ELF-1 (cell line): Measurements from ENCODE around the gene CYP2W1.
A peak's percentile ranks its signal among the peaks of the same experiment; 100 is the strongest.

Experiments
- DNase-seq: peaks from one replicate; pipeline ENCODE4 v3.0.0-alpha.2; 2016; ENCODE audit warnings: low read depth, low spot score

CYP2W1 gene

GRCh38 chr7:982511-983003 lies 424 bp upstream of the CYP2W1 start:
- no peak for DNase-seq

GRCh38 chr7:983616-984071 lies 663 bp downstream of the CYP2W1 start:
- DNase-seq: no peak

GRCh38 chr7:984361-985126 lies 1.6 kb downstream of the CYP2W1 start:
- DNase-seq: no peak

- DNase-seq: no peak
Measured at GRCh38 chr7:985127-985416, 2.1 kb downstream of the CYP2W1 start.

GRCh38 chr7:985915-986741 lies 3.1 kb downstream of the CYP2W1 start:
- DNase-seq: no peak

GRCh38 chr7:986766-987751 lies 4.1 kb downstream of the CYP2W1 start:
- DNase-seq: no peak

- no peak for DNase-seq
Measured at GRCh38 chr7:987909-988308, 4.9 kb downstream of the CYP2W1 start.

- DNase-seq: peak; percentile 51
Measured at GRCh38 chr7:988426-988911, 5.5 kb downstream of the CYP2W1 start.

GRCh38 chr7:988963-989529 lies 6.1 kb downstream of the CYP2W1 start:
- peak; percentile 62 for DNase-seq

- DNase-seq: no peak
Measured at GRCh38 chr7:990352-990932, 7.5 kb downstream of the CYP2W1 start.

GRCh38 chr7:990933-991728 lies 8.2 kb downstream of the CYP2W1 start:
- no peak for DNase-seq

- DNase-seq: no peak
Measured at GRCh38 chr7:991729-992656, 9.0 kb downstream of the CYP2W1 start.

- DNase-seq: peak; percentile 99
Measured at GRCh38 chr7:992709-993607, 10.0 kb downstream of the CYP2W1 start.

GRCh38 chr7:994592-995308 lies 11.8 kb downstream of the CYP2W1 start:
- no peak for DNase-seq

GRCh38 chr7:995571-995970 lies 12.6 kb downstream of the CYP2W1 start:
- DNase-seq: no peak

GRCh38 chr7:996079-996872 lies 13.3 kb downstream of the CYP2W1 start:
- no peak for DNase-seq
